PC-3 (cell line): ENCODE data around the gene UBAP2. TPM values are rescaled to one million over a fixed set of nuclear protein-coding genes. Genes with fewer than 3 reads are reported as not detected.

Experiments used
- ATAC-seq: fragments of 200-7000 bp; cut with Tn5 transposase; 2 replicates; pipeline ENCODE4 v1.9.1; 2020; ENCODE audit warnings: mild to moderate bottlenecking, moderate library complexity
- BruUV-seq: library from RNA; stranded (reverse); fragments of 400-500 nt; replicated peaks from 2 replicates; lab custom pipeline; 2021; lab: Mats Ljungman, UMichigan
- CTCF ChIA-PET: fragments of 300-600 bp; sonication (Branson Sonifier 250); formaldehyde crosslinking; loops from one replicate; lab custom pipeline; 2022; ENCODE audit warnings: antibody characterized with exemption; lab: Charles Lee
- POLR2A ChIA-PET: fragments of 300-600 bp; sonication (Branson Sonifier 250); formaldehyde crosslinking; loops from one replicate; lab custom pipeline; 2022; ENCODE audit warnings: antibody characterized with exemption; ENCODE audit not compliant: unreplicated experiment; lab: Charles Lee
- DNase-seq: peaks from one replicate; pipeline ENCODE4 v3.0.0-alpha.2; 2015
- H2AFZ ChIP-seq: fragments of 300-600 bp; sonication (generic); 2 replicates; pipeline ENCODE4 v1.6.0; 2016; ENCODE audit warnings: antibody characterized with exemption, low read length
- H3F3A ChIP-seq: fragments of 300-600 bp; sonication (generic); one replicate; pipeline ENCODE4 v1.6.0; 2017; ENCODE audit warnings: antibody characterized with exemption, low read length, control low read depth, mild to moderate bottlenecking; ENCODE audit not compliant: unreplicated experiment
- H3K27ac ChIP-seq: fragments of 300-600 bp; sonication (generic); 2 replicates; pipeline ENCODE4 v1.5.1; 2016; ENCODE audit warnings: mild to moderate bottlenecking, low read length
- H3K27me3 ChIP-seq: fragments of 300-600 bp; sonication (generic); 2 replicates; pipeline ENCODE4 v1.6.1; 2016; ENCODE audit warnings: low read length, mixed read lengths
- H3K36me3 ChIP-seq: fragments of 300-600 bp; sonication (generic); 2 replicates; pipeline ENCODE4 v1.6.1; 2016; ENCODE audit warnings: low read depth, mixed run types, low read length, mixed read lengths
- H3K4me1 ChIP-seq: fragments of 300-600 bp; sonication (generic); 2 replicates; pipeline ENCODE4 v1.5.1; 2016; ENCODE audit warnings: low read length; ENCODE audit not compliant: insufficient read depth
- H3K4me2 ChIP-seq: fragments of 300-600 bp; sonication (generic); 2 replicates; pipeline ENCODE4 v1.6.0; 2016; ENCODE audit warnings: low read length
- H3K4me3 ChIP-seq: fragments of 300-600 bp; sonication (generic); 2 replicates; pipeline ENCODE4 v1.5.1; 2016; ENCODE audit warnings: mild to moderate bottlenecking, low read length, mixed read lengths
- H3K79me2 ChIP-seq: fragments of 300-600 bp; sonication (generic); 2 replicates; pipeline ENCODE4 v1.6.1; 2017; ENCODE audit warnings: low read length, mixed read lengths
- H3K9ac ChIP-seq: fragments of 300-600 bp; sonication (generic); 2 replicates; pipeline ENCODE4 v1.6.0; 2016; ENCODE audit warnings: mild to moderate bottlenecking, low read length
- H3K9me2 ChIP-seq: fragments of 300-600 bp; sonication (generic); replicated peaks from 2 replicates; pipeline ENCODE4 v1.6.1; 2016; ENCODE audit warnings: mixed run types, low read length, mixed read lengths
- H3K9me3 ChIP-seq: fragments of 300-600 bp; sonication (generic); 2 replicates; pipeline ENCODE4 v1.6.1; 2016; ENCODE audit warnings: low read length, mixed read lengths
- H4K20me1 ChIP-seq: fragments of 300-600 bp; sonication (generic); 2 replicates; pipeline ENCODE4 v1.6.1; 2016; ENCODE audit warnings: low read length, mixed read lengths
- CTCF ChIP-seq: fragments of 300-600 bp; sonication (generic); conservative IDR thresholded peaks from 2 replicates; pipeline ENCODE4 v1.5.1; 2017; ENCODE audit warnings: antibody characterized with exemption, low read depth, mild to moderate bottlenecking, low read length
- EZH2 ChIP-seq: fragments of 300-600 bp; sonication (generic); IDR thresholded peaks from one replicate; pipeline ENCODE4 v1.6.1; 2017; ENCODE audit warnings: antibody characterized with exemption, mild to moderate bottlenecking, low read length; ENCODE audit not compliant: unreplicated experiment
- EZH2phosphoT487 ChIP-seq: fragments of 300-600 bp; sonication (generic); IDR thresholded peaks from 2 replicates; pipeline ENCODE4 v1.6.1; 2018; ENCODE audit warnings: mild to moderate bottlenecking, antibody characterized with exemption, low read length, borderline replicate concordance
- intact Hi-C: fragments of 100-400 bp; cut with micrococcal nuclease; formaldehyde crosslinking; loops from 2 replicates; pipeline ENCODE4 v1.9.0; 2023
- total RNA-seq: library from RNA; depleted of rRNA; stranded (reverse); fragments of >200 nt; gene quantifications from 2 replicates; pipeline ENCODE4 v1.2.3, GENCODE V29; 2014

The UBAP2 gene
- total RNA-seq, 1 experiment from 2014 or later: 12.6 TPM

GRCh38 chr9:33995449-33995848, 53.2 kb downstream of the UBAP2 start:
- intact Hi-C loops: no loop called here
- Histone ChIP-seq H3K36me3 (peaks cover 11% of the 10 kb centered on the region), H3F3A (no peaks in the 10 kb centered on the region), H3K4me1 (no peaks in the 10 kb centered on the region), H3K79me2 (no peaks in the 10 kb centered on the region), H3K4me2 (no peak overlapping the region), H3K9me2 (no peaks in the 10 kb centered on the region), H3K27ac (no peak overlapping the region), H3K27me3 (no peaks in the 10 kb centered on the region), H3K9me3 (no peaks in the 10 kb centered on the region), H4K20me1 (no peaks in the 10 kb centered on the region), H3K9ac (no peak overlapping the region), H2AFZ (no peak overlapping the region), H3K4me3 (no peak overlapping the region)
- DNase-seq: no peak
- ChIA-PET CTCF (no interaction called here), POLR2A (no interaction called here)
- TF ChIP-seq EZH2: no peak
- TF ChIP-seq EZH2phosphoT487: no peak
- TF ChIP-seq CTCF: no peak
- no TSS peak for BruUV-seq
- ATAC-seq: no peak

GRCh38 chr9:33993104-33993503, 55.6 kb downstream of the UBAP2 start:
- no peak overlapping the region for H3K4me3 ChIP-seq
- no peaks in the 10 kb centered on the region for H3K9me2 ChIP-seq
- H2AFZ ChIP-seq: no peak overlapping the region
- CTCF ChIA-PET: interaction anchor here (0.6 kb wide), 1 partner anchor 55 kb away, joined by 5 read pairs; no protein-coding TSS in a partner anchor
- BruUV-seq: no TSS peak
- no peak overlapping the region for H3K4me2 ChIP-seq
- no peaks in the 10 kb centered on the region for H4K20me1 ChIP-seq
- H3K4me1 ChIP-seq: no peaks in the 10 kb centered on the region
- POLR2A ChIA-PET: no interaction called here
- no peak for TF ChIP-seq CTCF
- no peak for TF ChIP-seq EZH2phosphoT487
- no peak for TF ChIP-seq EZH2
- H3K27me3 ChIP-seq: no peaks in the 10 kb centered on the region
- no peak for ATAC-seq
- no peaks in the 10 kb centered on the region for H3F3A ChIP-seq
- no peak overlapping the region for H3K9ac ChIP-seq
- no peaks in the 10 kb centered on the region for H3K9me3 ChIP-seq
- intact Hi-C loops: no loop called here
- no peaks in the 10 kb centered on the region for H3K79me2 ChIP-seq
- peaks cover 11% of the 10 kb centered on the region for H3K36me3 ChIP-seq
- no peak overlapping the region for H3K27ac ChIP-seq
- DNase-seq: no peak

DNA sequence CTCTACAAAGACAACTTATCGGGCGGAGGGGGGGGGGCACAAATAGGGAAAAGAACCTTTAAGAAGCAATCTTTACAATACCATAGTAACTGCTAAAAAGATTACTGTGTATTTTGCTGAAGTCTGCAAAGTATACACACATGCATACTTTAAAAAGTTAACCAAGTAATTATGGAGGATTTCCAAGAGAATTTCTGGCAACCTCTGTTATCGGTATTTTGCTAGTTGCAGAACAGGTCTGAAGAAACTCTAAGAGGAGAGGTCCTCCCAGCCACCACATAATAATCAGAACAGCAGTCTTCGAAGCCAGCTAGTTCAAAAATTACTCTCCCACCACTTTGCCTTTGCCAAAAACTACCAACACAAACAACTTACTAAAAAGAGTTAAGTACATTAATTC, 56.1 kb downstream of the UBAP2 start:
- TF ChIP-seq EZH2phosphoT487: no peak
- TF ChIP-seq CTCF: no peak
- no peak for TF ChIP-seq EZH2
- Histone ChIP-seq H3K4me1 (no peaks in the 10 kb centered on the region), H3K4me3 (no peak overlapping the region), H3K36me3 (peaks cover 9% of the 10 kb centered on the region), H3K9ac (no peak overlapping the region), H3K9me3 (no peaks in the 10 kb centered on the region), H3F3A (no peaks in the 10 kb centered on the region), H3K9me2 (no peaks in the 10 kb centered on the region), H3K79me2 (no peaks in the 10 kb centered on the region), H3K27ac (no peak overlapping the region), H3K27me3 (no peaks in the 10 kb centered on the region), H2AFZ (no peak overlapping the region), H3K4me2 (no peak overlapping the region), H4K20me1 (no peaks in the 10 kb centered on the region)
- no peak for ATAC-seq
- CTCF ChIA-PET: no interaction called here
- POLR2A ChIA-PET: no interaction called here
- intact Hi-C loops: no loop called here
- no TSS peak for BruUV-seq
- DNase-seq: no peak
